Spleen (tissue), 11 donors: ENCODE results near the gene MMP12. TPM values are rescaled to one million over a fixed set of nuclear protein-coding genes. Genes with fewer than 3 reads are reported as not detected.

Source experiments
- DNase-seq: peaks from one replicate; pipeline ENCODE4 v3.0.0-alpha.2; 2020
- H3K27ac ChIP-seq, 8 donors: fragments of 200-600 bp; sonication (generic) in 7 of 8; 1 replicate in 4 of 8; 2 replicates in 4 of 8; pipeline versions ENCODE4 v1.5.0 to v1.8.0; 2016 to 2021; ENCODE audit warnings: inconsistent platforms in 4 of 8, mild to moderate bottlenecking in 4 of 8, moderate library complexity in 1 of 8
- H3K27me3 ChIP-seq, 7 donors: fragments of 200-600 bp; sonication (generic) in 6 of 7; replicated peaks in 1 of 7; 1 replicate in 4 of 7; 2 replicates in 3 of 7; pipeline versions ENCODE4 v1.5.0 to v1.8.0; 2016 to 2021; ENCODE audit warnings: inconsistent platforms in 3 of 7, mild to moderate bottlenecking in 1 of 7
- H3K36me3 ChIP-seq, 6 donors: fragments of 200-600 bp; sonication (generic) in 5 of 6; 1 replicate in 4 of 6; 2 replicates in 2 of 6; pipeline versions ENCODE4 v1.5.0 to v1.8.0; 2016 to 2021; ENCODE audit warnings: inconsistent platforms in 2 of 6
- H3K4me1 ChIP-seq, 6 donors: fragments of 200-600 bp; sonication (generic) in 5 of 6; 1 replicate in 3 of 6; 2 replicates in 3 of 6; pipeline versions ENCODE4 v1.5.0 to v1.8.0; 2016 to 2021; ENCODE audit warnings: inconsistent platforms in 3 of 6
- H3K4me3 ChIP-seq, 8 donors: fragments of 200-600 bp; sonication (generic) in 7 of 8; 1 replicate in 4 of 8; 2 replicates in 4 of 8; pipeline versions ENCODE4 v1.5.0 to v1.8.0; 2016 to 2021; ENCODE audit warnings: inconsistent platforms in 4 of 8, mild to moderate bottlenecking in 4 of 8, moderate library complexity in 2 of 8
- H3K9me3 ChIP-seq, 8 donors: fragments of 200-600 bp; sonication (generic) in 7 of 8; 1 replicate in 4 of 8; 2 replicates in 4 of 8; pipeline versions ENCODE4 v1.5.0 to v1.8.0; 2016 to 2021; ENCODE audit warnings: inconsistent platforms in 4 of 8
- POLR2A ChIP-seq, 3 donors: fragments of 450-650 bp; IDR thresholded peaks; one replicate each; pipeline ENCODE4 v1.5.1; 2017; ENCODE audit warnings: antibody characterized with exemption in 3 of 3, mild to moderate bottlenecking in 1 of 3
- POLR2AphosphoS5 ChIP-seq, 3 donors: sonication (generic); formaldehyde crosslinking; IDR thresholded peaks; one replicate each; pipeline ENCODE4 v1.5.1; 2017; ENCODE audit warnings: antibody characterized with exemption in 3 of 3
- WGBS, 5 donors: extraction: QIAGEN DNeasy Blood & Tissue Kit in 3 of 5; methylation state at CpG; one replicate each; pipeline versions ENCODE4 v1.1.5 to v1.1.7; 2013 to 2018; 5-methylcytosine and 5-hydroxymethylcytosine counted together
- intact Hi-C: fragments of 100-400 bp; cut with DNase I; formaldehyde crosslinking; loops from one replicate; pipeline ENCODE4 v1.15.0; 2023; ENCODE audit warnings: low total_unique reads
- polyA plus RNA-seq, 3 donors: library from polyadenylated mRNA; stranded (reverse); fragments of 200-250 nt; gene quantifications; one replicate each; pipeline ENCODE4 v1.2.1, GENCODE V29; 2013
- total RNA-seq, 7 donors: library from RNA; depleted of rRNA in 3 of 7; stranded (reverse); fragments of >200 nt in 3 of 7; fragmentation: NEBNext Ultra II Directional in 4 of 7; extraction: Animal tissue kit (Norgen Biotek cat#: 25700) in 4 of 7; gene quantifications; one replicate each; pipeline versions ENCODE4 v1.1.0 to v1.2.1, GENCODE V29; 2016 to 2021
- TF ChIP-seq, protein P1 (sequence below), 11 experiments: fragments of 200-600 bp in 7 of 11; fragments of 450-650 bp in 4 of 11; sonication (generic) in 4 of 11; IDR thresholded peaks in 8 of 11; conservative IDR thresholded peaks in 3 of 11; 1 replicate in 7 of 11; 2 replicates in 4 of 11; pipeline versions ENCODE4 v1.4.0 to v1.8.0; 2016 to 2021; ENCODE audit warnings: antibody characterized with exemption in 11 of 11, inconsistent platforms in 4 of 11, mild to moderate bottlenecking in 1 of 11
- donor health status: healthy with polysubstance abuse.
- donor health status: DM: no; HTN: no; CAD: no; lungs with moderate emphysema.
- donor health status: DM: no; HTN: no; CAD: no.
- donor health status: Bipolar disorder and iron deficiency.
- donor health status: healthy.
- donor health status: DM: no; HTN: no; CAD: no.
- donor health status: DM: yes; HTN: yes; CAD: no.

Gene MMP12
- total and polyA plus RNA-seq, 10 donors: 0.52 to 64.9 (median 4.8) TPM

DNA sequence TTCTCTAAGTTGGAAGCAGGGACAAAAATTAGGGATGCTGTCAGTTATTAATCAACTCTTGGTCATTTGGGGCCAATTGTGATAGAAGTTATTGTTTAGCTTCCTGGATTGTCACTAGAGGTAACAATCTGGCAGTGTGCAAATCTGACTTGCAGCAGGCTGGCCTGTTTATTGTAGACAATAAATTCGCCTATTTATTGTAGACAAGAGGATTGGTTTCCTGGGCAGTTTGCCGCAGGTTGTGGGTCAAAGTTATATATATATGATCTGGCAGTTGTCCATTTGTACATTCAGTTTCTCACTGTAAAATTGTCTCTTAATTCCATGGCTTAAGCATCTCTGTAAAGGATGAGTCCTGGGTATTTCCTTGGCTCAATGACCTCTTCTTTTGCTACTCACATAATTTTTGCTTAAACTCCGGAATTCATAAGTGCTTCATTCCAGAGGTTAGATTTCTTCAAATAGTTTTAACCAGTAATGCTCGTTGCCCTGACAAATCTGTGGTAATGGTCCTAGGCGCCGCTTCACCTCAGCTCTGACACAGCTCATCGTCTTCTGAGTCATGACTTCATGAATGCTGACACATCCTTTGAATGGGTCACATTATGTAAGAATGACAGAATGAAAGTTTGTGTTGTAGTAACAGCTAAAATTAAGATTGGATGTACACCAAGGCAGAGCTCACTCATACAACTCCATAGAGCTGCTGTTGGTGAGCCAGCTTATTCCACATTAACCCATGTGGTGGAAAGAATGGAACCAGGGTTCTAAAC, 23.6 kb downstream of the MMP12 start:
- 68 to 86% (median 77%) methylated on average over 7 of the region's 7 CpGs for WGBS, 5 donors
- Histone ChIP-seq H3K4me1 (no peaks in the 10 kb centered on the region), H3K4me3 (no peak overlapping the region), H3K27ac (no peak overlapping the region), H3K36me3 (no peaks in the 10 kb centered on the region), H3K9me3 (no peaks in the 10 kb centered on the region), H3K27me3 (peaks cover 0 to 6% (median 0%) of the 10 kb centered on the region in 7 donors)
- DNase-seq: no peak
- intact Hi-C loops: no loop called here
- TF ChIP-seq, protein P1, sequence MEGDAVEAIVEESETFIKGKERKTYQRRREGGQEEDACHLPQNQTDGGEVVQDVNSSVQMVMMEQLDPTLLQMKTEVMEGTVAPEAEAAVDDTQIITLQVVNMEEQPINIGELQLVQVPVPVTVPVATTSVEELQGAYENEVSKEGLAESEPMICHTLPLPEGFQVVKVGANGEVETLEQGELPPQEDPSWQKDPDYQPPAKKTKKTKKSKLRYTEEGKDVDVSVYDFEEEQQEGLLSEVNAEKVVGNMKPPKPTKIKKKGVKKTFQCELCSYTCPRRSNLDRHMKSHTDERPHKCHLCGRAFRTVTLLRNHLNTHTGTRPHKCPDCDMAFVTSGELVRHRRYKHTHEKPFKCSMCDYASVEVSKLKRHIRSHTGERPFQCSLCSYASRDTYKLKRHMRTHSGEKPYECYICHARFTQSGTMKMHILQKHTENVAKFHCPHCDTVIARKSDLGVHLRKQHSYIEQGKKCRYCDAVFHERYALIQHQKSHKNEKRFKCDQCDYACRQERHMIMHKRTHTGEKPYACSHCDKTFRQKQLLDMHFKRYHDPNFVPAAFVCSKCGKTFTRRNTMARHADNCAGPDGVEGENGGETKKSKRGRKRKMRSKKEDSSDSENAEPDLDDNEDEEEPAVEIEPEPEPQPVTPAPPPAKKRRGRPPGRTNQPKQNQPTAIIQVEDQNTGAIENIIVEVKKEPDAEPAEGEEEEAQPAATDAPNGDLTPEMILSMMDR (IDR thresholded peaks at IDR 0.05 in 8 of 11, conservative IDR thresholded peaks at IDR 0.05 in 3 of 11): no peak
- no peak for TF ChIP-seq POLR2AphosphoS5 (IDR thresholded peaks at IDR 0.05)
- TF ChIP-seq POLR2A (IDR thresholded peaks at IDR 0.05): no peak

- no peak for TF ChIP-seq POLR2AphosphoS5 (IDR thresholded peaks at IDR 0.05)
- Histone ChIP-seq H3K27ac (no peak overlapping the region), H3K9me3 (no peaks in the 10 kb centered on the region), H3K4me3 (no peak overlapping the region), H3K4me1 (no peaks in the 10 kb centered on the region), H3K36me3 (no peaks in the 10 kb centered on the region), H3K27me3 (peaks cover 0 to 12% (median 0%) of the 10 kb centered on the region in 7 donors)
- WGBS, 5 donors: 40 to 69% (median 57%) methylated on average over 1 of the region's 1 CpG
- DNase-seq: no peak
- intact Hi-C loops: no loop called here
Observed at GRCh38 chr11:102849311-102849710, 25.5 kb downstream of the MMP12 start.

GRCh38 chr11:102846292-102846691, 28.5 kb downstream of the MMP12 start:
- WGBS, 5 donors: 71 to 89% (median 76%) methylated on average over 3 of the region's 3 CpGs
- Histone ChIP-seq H3K9me3 (no peaks in the 10 kb centered on the region), H3K27me3 (peaks cover 0 to 12% (median 0%) of the 10 kb centered on the region in 7 donors), H3K4me3 (no peak overlapping the region), H3K4me1 (no peaks in the 10 kb centered on the region), H3K36me3 (no peaks in the 10 kb centered on the region), H3K27ac (no peak overlapping the region)
- TF ChIP-seq POLR2A (IDR thresholded peaks at IDR 0.05) (no peak), POLR2AphosphoS5 (IDR thresholded peaks at IDR 0.05) (no peak)
- TF ChIP-seq, protein P1 (IDR thresholded peaks at IDR 0.05 in 8 of 11, conservative IDR thresholded peaks at IDR 0.05 in 3 of 11): no peak
- DNase-seq: no peak
- intact Hi-C loops: no loop called here

DNA sequence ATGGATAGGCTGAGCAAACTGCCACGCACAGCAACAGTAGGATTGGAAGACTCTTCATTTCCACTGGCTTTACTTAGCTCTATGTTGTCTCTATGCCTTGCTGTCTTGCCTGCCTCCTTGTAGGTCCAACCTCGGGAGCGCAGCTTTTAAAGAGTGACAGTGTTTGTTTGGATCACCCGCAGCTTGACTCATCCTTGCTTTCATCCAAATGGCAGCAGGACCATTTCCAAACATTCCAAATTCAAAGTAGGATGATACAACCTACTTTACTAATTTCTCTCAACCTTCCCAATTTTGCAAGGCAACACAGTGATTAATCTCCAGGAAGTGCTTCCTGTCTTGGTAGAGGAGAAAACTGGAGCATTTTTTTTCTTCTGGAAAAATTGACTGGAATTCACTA, 31.3 kb downstream of the MMP12 start, which contains the start of gene MMP3:
Gene MMP3, minus strand, starts transcription at position 121 of the 400 bp plus-strand sequence. Its CDS starts 63 bp downstream, at position 58.
- WGBS, 5 donors: 84 to 90% (median 88%) methylated on average over 4 of the region's 4 CpGs
- no peaks in the 10 kb centered on the region for H3K9me3 ChIP-seq

More for the DNA sequence above, 31.3 kb downstream of the MMP12 start, which contains the start of gene MMP3:
- intact Hi-C loops: no loop called here
- Histone ChIP-seq H3K27me3 (peaks cover 0 to 12% (median 0%) of the 10 kb centered on the region in 7 donors), H3K27ac (no peak within 1 kb of the TSS), H3K4me3 (no peak within 1 kb of the TSS), H3K4me1 (no peaks in the 10 kb centered on the region), H3K36me3 (no peaks in the 10 kb centered on the region)
- DNase-seq: no peak
- TF ChIP-seq POLR2AphosphoS5 (IDR thresholded peaks at IDR 0.05) (no peak), POLR2A (IDR thresholded peaks at IDR 0.05) (no peak)
- TF ChIP-seq, protein P1 (IDR thresholded peaks at IDR 0.05 in 8 of 11, conservative IDR thresholded peaks at IDR 0.05 in 3 of 11): no peak
